Smooth muscle cell (in vitro differentiated cells): Measurements from ENCODE around the gene ZBTB5. TPM values are rescaled to one million over a fixed set of nuclear protein-coding genes. Genes with fewer than 3 reads are reported as not detected.

Experiments used
- DNase-seq: peaks from one replicate; lab custom pipeline; 2025; ENCODE audit not compliant: unreplicated experiment; lab: John Stamatoyannopoulos, UW
- H2AFZ ChIP-seq: fragments of 200-600 bp; sonication (generic); 2 replicates; pipeline ENCODE4 v1.6.0; 2016; ENCODE audit warnings: antibody characterized with exemption, low read depth, mild to moderate bottlenecking
- H3F3A ChIP-seq: fragments of 200-600 bp; sonication (generic); 2 replicates; pipeline ENCODE4 v1.6.0; 2017; ENCODE audit warnings: antibody characterized with exemption, low read depth
- H3K27ac ChIP-seq: fragments of 200-600 bp; sonication (generic); 2 replicates; pipeline ENCODE4 v1.5.1; 2016; ENCODE audit warnings: low read depth, mild to moderate bottlenecking
- H3K27me3 ChIP-seq: fragments of 200-600 bp; sonication (generic); 2 replicates; pipeline ENCODE4 v1.6.1; 2016; ENCODE audit warnings: low read depth, mild to moderate bottlenecking
- H3K36me3 ChIP-seq: fragments of 200-600 bp; sonication (generic); 2 replicates; pipeline ENCODE4 v1.5.1; 2016; ENCODE audit warnings: low read depth
- H3K4me1 ChIP-seq: fragments of 200-600 bp; sonication (generic); 2 replicates; pipeline ENCODE4 v1.5.1; 2016; ENCODE audit warnings: low read depth
- H3K4me2 ChIP-seq: fragments of 200-600 bp; sonication (generic); 2 replicates; pipeline ENCODE4 v1.6.0; 2016; ENCODE audit warnings: mild to moderate bottlenecking
- H3K4me3 ChIP-seq: fragments of 200-600 bp; sonication (generic); 2 replicates; pipeline ENCODE4 v1.5.1; 2016; ENCODE audit warnings: mild to moderate bottlenecking
- H3K79me2 ChIP-seq: fragments of 200-600 bp; sonication (generic); 2 replicates; pipeline ENCODE4 v1.6.0; 2016; ENCODE audit warnings: low read depth, mild to moderate bottlenecking
- H3K9ac ChIP-seq: fragments of 200-600 bp; sonication (generic); 2 replicates; pipeline ENCODE4 v1.6.0; 2016; ENCODE audit warnings: low read depth
- H3K9me3 ChIP-seq: fragments of 200-600 bp; sonication (generic); replicated peaks from 2 replicates; pipeline ENCODE4 v1.5.1; 2016; ENCODE audit warnings: low read depth
- H4K20me1 ChIP-seq: fragments of 200-600 bp; sonication (generic); 2 replicates; pipeline ENCODE4 v1.6.0; 2016; ENCODE audit warnings: low read depth
- CTCF ChIP-seq: fragments of 200-600 bp; sonication (generic); IDR thresholded peaks from 2 replicates; pipeline ENCODE4 v1.5.1; 2017; ENCODE audit warnings: borderline replicate concordance, mild to moderate bottlenecking, antibody characterized with exemption; ENCODE audit not compliant: insufficient read depth, poor library complexity, severe bottlenecking
- WGBS: methylation state at CpG from one replicate; pipeline ENCODE4 v1.1.7; 2016; ENCODE audit warnings: low lambda C conversion rate; 5-methylcytosine and 5-hydroxymethylcytosine counted together
- polyA plus RNA-seq: library from polyadenylated mRNA; unstranded; fragments of >200 nt; fragmentation: Nextera tagmentation; extraction: Ambion mirVana; gene quantifications from 2 replicates; pipeline ENCODE4 v1.2.1, GENCODE V29; 2016
- total RNA-seq: library from RNA; depleted of rRNA; stranded (reverse); fragments of >200 nt; gene quantifications from 2 replicates; pipeline ENCODE4 v1.2.3, GENCODE V29; 2014

Gene ZBTB5
- total and polyA plus RNA-seq, 2 experiments from 2014 or later, result 4.3 to 21.8 TPM

GRCh38 chr9:37414503-37414943, 50.7 kb downstream of the ZBTB5 start:
- no peak overlapping the region for H3K9ac ChIP-seq
- no peak overlapping the region for H3K4me3 ChIP-seq
- DNase-seq, result no peak
- H3K4me1 ChIP-seq, result peaks cover 28% of the 10 kb centered on the region
- no peak overlapping the region for H3K27ac ChIP-seq
- TF ChIP-seq CTCF, result no peak
- 90% methylated on average over 10 of the region's 10 CpGs for WGBS
- H3F3A ChIP-seq, result no peaks in the 10 kb centered on the region
- H3K79me2 ChIP-seq, result no peaks in the 10 kb centered on the region
- H3K27me3 ChIP-seq, result no peaks in the 10 kb centered on the region
- H3K36me3 ChIP-seq, result no peaks in the 10 kb centered on the region
- H3K4me2 ChIP-seq, result no peak overlapping the region
- no peaks in the 10 kb centered on the region for H4K20me1 ChIP-seq
- no peaks in the 10 kb centered on the region for H3K9me3 ChIP-seq
- peak overlapping the region; percentile 47 for H2AFZ ChIP-seq

GRCh38 chr9:37413311-37413710, 51.9 kb downstream of the ZBTB5 start:
- H3K27ac ChIP-seq, result peak overlapping the region; percentile 30
- H3K36me3 ChIP-seq, result no peaks in the 10 kb centered on the region
- no peak for TF ChIP-seq CTCF
- H3K9me3 ChIP-seq, result no peaks in the 10 kb centered on the region
- H3K79me2 ChIP-seq, result no peaks in the 10 kb centered on the region
- no peaks in the 10 kb centered on the region for H3K27me3 ChIP-seq
- H3K9ac ChIP-seq, result no peak overlapping the region
- H3F3A ChIP-seq, result no peaks in the 10 kb centered on the region
- no peak overlapping the region for H3K4me2 ChIP-seq
- H4K20me1 ChIP-seq, result no peaks in the 10 kb centered on the region
- DNase-seq, result no peak
- H3K4me3 ChIP-seq, result no peak overlapping the region
- 74% methylated on average over 4 of the region's 4 CpGs for WGBS
- peaks cover 28% of the 10 kb centered on the region for H3K4me1 ChIP-seq
- H2AFZ ChIP-seq, result no peak overlapping the region

GRCh38 chr9:37412431-37413151, 52.7 kb downstream of the ZBTB5 start:
- H3K4me3 ChIP-seq, result no peak overlapping the region
- H3K27me3 ChIP-seq, result no peaks in the 10 kb centered on the region
- TF ChIP-seq CTCF, result no peak
- H3K4me2 ChIP-seq, result no peak overlapping the region
- H3K9ac ChIP-seq, result no peak overlapping the region
- no peaks in the 10 kb centered on the region for H3F3A ChIP-seq
- 68% methylated on average over 17 of the region's 17 CpGs for WGBS
- H3K36me3 ChIP-seq, result no peaks in the 10 kb centered on the region
- no peaks in the 10 kb centered on the region for H3K9me3 ChIP-seq
- DNase-seq, result no peak
- no peaks in the 10 kb centered on the region for H4K20me1 ChIP-seq
- H3K4me1 ChIP-seq, result peaks cover 28% of the 10 kb centered on the region
- H3K79me2 ChIP-seq, result no peaks in the 10 kb centered on the region
- H3K27ac ChIP-seq, result peak overlapping the region; percentile 39
- no peak overlapping the region for H2AFZ ChIP-seq
